Stimulated activated naive CD4-positive, alpha-beta T cell (primary cell): ENCODE results near the gene DNAJC18.
A peak's percentile ranks its signal among the peaks of the same experiment; 100 is the strongest.
"Not testable (repeated sequence)": the region's sequence is repeated elsewhere in the genome, so short reads cannot be mapped to it uniquely, and the experiment has no call there.

Experiments
- DNase-seq, 6 experiments: peaks; one replicate each; lab custom pipeline; 2025; lab: John Stamatoyannopoulos, UW

The DNAJC18 gene

GRCh38 chr5:139461176-139461575 lies 21.9 kb upstream of the DNAJC18 start:
- no peak for DNase-seq

- DNase-seq: no peak
Measured at GRCh38 chr5:139460455-139460854, 21.1 kb upstream of the DNAJC18 start.

- DNase-seq: peak in 1 of 6 experiments; percentile 37
Measured at GRCh38 chr5:139459451-139459934, 20.2 kb upstream of the DNAJC18 start.

GRCh38 chr5:139458580-139459407 lies 19.5 kb upstream of the DNAJC18 start:
- DNase-seq: peak; percentile 51 to 86 (median 78)

GRCh38 chr5:139457653-139458306 lies 18.5 kb upstream of the DNAJC18 start:
- DNase-seq: no peak

GRCh38 chr5:139457241-139457640 lies 17.9 kb upstream of the DNAJC18 start:
- DNase-seq: no peak

- no peak for DNase-seq
Measured at GRCh38 chr5:139456776-139457175, 17.5 kb upstream of the DNAJC18 start.

GRCh38 chr5:139454568-139455290 lies 15.4 kb upstream of the DNAJC18 start:
- DNase-seq: no peak

- DNase-seq: peak in 1 of 6 experiments; percentile 16
Measured at GRCh38 chr5:139453683-139454567, 14.6 kb upstream of the DNAJC18 start.

- no peak for DNase-seq
Measured at GRCh38 chr5:139451878-139452660, 12.7 kb upstream of the DNAJC18 start.

- DNase-seq: no peak
Measured at GRCh38 chr5:139451176-139451575, 11.9 kb upstream of the DNAJC18 start.

GRCh38 chr5:139446956-139447779 lies 7.8 kb upstream of the DNAJC18 start:
- no peak for DNase-seq

- no peak for DNase-seq
Measured at GRCh38 chr5:139445325-139446170, 6.2 kb upstream of the DNAJC18 start.

- peak in 3 of 6 experiments; percentile 23 to 50 (median 28) for DNase-seq
Measured at GRCh38 chr5:139443831-139444453, 4.6 kb upstream of the DNAJC18 start.

- DNase-seq: not testable (repeated sequence)
Measured at GRCh38 chr5:139440416-139440815, 1.1 kb upstream of the DNAJC18 start.

GRCh38 chr5:139438707-139439012 lies 665 bp downstream of the DNAJC18 start:
- DNase-seq: no peak

- no peak for DNase-seq
Measured at GRCh38 chr5:139435676-139436075, 3.6 kb downstream of the DNAJC18 start.

GRCh38 chr5:139431706-139432105 lies 7.6 kb downstream of the DNAJC18 start:
- DNase-seq: no peak
